Keratinocyte (primary cell): ENCODE data around the gene GKN1.

ENCODE experiments used
- EZH2 ChIP-seq: IDR thresholded peaks from one replicate; pipeline ENCODE4 v1.6.1; 2012; ENCODE audit warnings: inconsistent platforms, mild to moderate bottlenecking, low read length, moderate library complexity
- TF ChIP-seq, protein P1 (sequence below), 3 experiments: IDR thresholded peaks in 1 of 3; conservative IDR thresholded peaks in 1 of 3; optimal IDR thresholded peaks in 1 of 3; 2 replicates in 2 of 3; 3 replicates in 1 of 3; pipeline versions ENCODE3 to v1.5.1; 2011; ENCODE audit warnings: low read length in 3 of 3, mild to moderate bottlenecking in 3 of 3, moderate library complexity in 2 of 3, control low read depth in 1 of 3, inconsistent platforms in 1 of 3; ENCODE audit not compliant: insufficient read depth in 2 of 3; ENCODE audit errors: extremely low read depth in 1 of 3

GRCh38 chr2:68980956-68981355, 6.5 kb downstream of the GKN1 start:
- TF ChIP-seq, protein P1, sequence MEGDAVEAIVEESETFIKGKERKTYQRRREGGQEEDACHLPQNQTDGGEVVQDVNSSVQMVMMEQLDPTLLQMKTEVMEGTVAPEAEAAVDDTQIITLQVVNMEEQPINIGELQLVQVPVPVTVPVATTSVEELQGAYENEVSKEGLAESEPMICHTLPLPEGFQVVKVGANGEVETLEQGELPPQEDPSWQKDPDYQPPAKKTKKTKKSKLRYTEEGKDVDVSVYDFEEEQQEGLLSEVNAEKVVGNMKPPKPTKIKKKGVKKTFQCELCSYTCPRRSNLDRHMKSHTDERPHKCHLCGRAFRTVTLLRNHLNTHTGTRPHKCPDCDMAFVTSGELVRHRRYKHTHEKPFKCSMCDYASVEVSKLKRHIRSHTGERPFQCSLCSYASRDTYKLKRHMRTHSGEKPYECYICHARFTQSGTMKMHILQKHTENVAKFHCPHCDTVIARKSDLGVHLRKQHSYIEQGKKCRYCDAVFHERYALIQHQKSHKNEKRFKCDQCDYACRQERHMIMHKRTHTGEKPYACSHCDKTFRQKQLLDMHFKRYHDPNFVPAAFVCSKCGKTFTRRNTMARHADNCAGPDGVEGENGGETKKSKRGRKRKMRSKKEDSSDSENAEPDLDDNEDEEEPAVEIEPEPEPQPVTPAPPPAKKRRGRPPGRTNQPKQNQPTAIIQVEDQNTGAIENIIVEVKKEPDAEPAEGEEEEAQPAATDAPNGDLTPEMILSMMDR (optimal IDR thresholded peaks at IDR 0.05 in 1 of 3, IDR thresholded peaks at IDR 0.05 in 1 of 3, conservative IDR thresholded peaks at IDR 0.05 in 1 of 3; ENCODE audit: extremely low read depth in 1 of 3, insufficient read depth in 2 of 3, low read length in 3 of 3): no peak
- no peak for TF ChIP-seq EZH2
